H1 (cell line): Measurements from ENCODE around the gene PMM2.

Experiments used
- BCL11A ChIP-seq, 2 experiments: IDR thresholded peaks; one replicate each; pipeline ENCODE4 v1.6.1; 2011; ENCODE audit warnings: low read depth in 2 of 2, low read length in 2 of 2, mild to moderate bottlenecking in 2 of 2
- EGR1 ChIP-seq: IDR thresholded peaks from 2 replicates; pipeline ENCODE4 v1.6.1; 2011; ENCODE audit warnings: low read depth, low read length, borderline replicate concordance
- EP300 ChIP-seq, 2 experiments: IDR thresholded peaks; 1 replicate in 1 of 2; 2 replicates in 1 of 2; pipeline ENCODE4 v1.6.1; 2011 to 2012; ENCODE audit warnings: low read depth in 2 of 2, low read length in 2 of 2, mild to moderate bottlenecking in 2 of 2, borderline replicate concordance in 1 of 2, inconsistent platforms in 1 of 2, moderate library complexity in 1 of 2
- EZH2 ChIP-seq: fragments of 200-600 bp; sonication (generic); IDR thresholded peaks from 2 replicates; pipeline ENCODE4 v1.7.1; 2012; ENCODE audit warnings: low read depth, mild to moderate bottlenecking, moderate library complexity, low read length, inconsistent platforms; ENCODE audit not compliant: severe bottlenecking
- GTF2F1 ChIP-seq: IDR thresholded peaks from 2 replicates; pipeline ENCODE4 v1.6.1; 2012; ENCODE audit warnings: low read depth, low read length, improper control_type of control experiment, borderline replicate concordance
- POLR2AphosphoS5 ChIP-seq: IDR thresholded peaks from 2 replicates; pipeline ENCODE4 v1.6.1; 2011; ENCODE audit warnings: low read depth, low read length
- RAD21 ChIP-seq, 2 experiments: IDR thresholded peaks in 1 of 2; conservative IDR thresholded peaks in 1 of 2; 2 replicates each; pipeline ENCODE4 v1.6.1; 2011; ENCODE audit warnings: low read depth in 2 of 2, low read length in 2 of 2, improper control_type of control experiment in 1 of 2, inconsistent platforms in 1 of 2, mild to moderate bottlenecking in 1 of 2, moderate library complexity in 1 of 2
- RNF2 ChIP-seq: fragments of 200-900, 300-1000 bp; sonication (generic); IDR thresholded peaks from 2 replicates; pipeline ENCODE4 v1.7.1; 2016; ENCODE audit warnings: borderline replicate concordance, low read depth, mild to moderate bottlenecking, antibody characterized with exemption, low read length; ENCODE audit not compliant: poor library complexity, severe bottlenecking; ENCODE audit errors: missing control alignments
- SP4 ChIP-seq: IDR thresholded peaks from 2 replicates; pipeline ENCODE4 v1.6.1; 2012; ENCODE audit warnings: low read length, inconsistent platforms
- YY1 ChIP-seq: IDR thresholded peaks from 2 replicates; pipeline ENCODE4 v1.6.1; 2011; ENCODE audit warnings: low read depth, mild to moderate bottlenecking, low read length

- TF ChIP-seq YY1: no peak
- TF ChIP-seq POLR2AphosphoS5: no peak
- no peak for TF ChIP-seq BCL11A (IDR thresholded peaks at IDR 0.05; ENCODE audit: low read depth in 2 of 2, low read length in 2 of 2)
- no peak for TF ChIP-seq EZH2
- no peak for TF ChIP-seq EGR1
- TF ChIP-seq EP300 (IDR thresholded peaks at IDR 0.05; ENCODE audit: borderline replicate concordance in 1 of 2, low read depth in 2 of 2, low read length in 2 of 2): no peak
- TF ChIP-seq RNF2: no peak
- no peak for TF ChIP-seq GTF2F1
- no peak for TF ChIP-seq RAD21 (IDR thresholded peaks at IDR 0.05 in 1 of 2, conservative IDR thresholded peaks at IDR 0.05 in 1 of 2; ENCODE audit: low read depth in 2 of 2, low read length in 2 of 2)
- no peak for TF ChIP-seq SP4
These were observed 6.7 kb downstream of the PMM2 start for GRCh38 chr16:8804313-8804712.
